ENCODE results near the gene SVIL.

The SVIL gene

DNA sequence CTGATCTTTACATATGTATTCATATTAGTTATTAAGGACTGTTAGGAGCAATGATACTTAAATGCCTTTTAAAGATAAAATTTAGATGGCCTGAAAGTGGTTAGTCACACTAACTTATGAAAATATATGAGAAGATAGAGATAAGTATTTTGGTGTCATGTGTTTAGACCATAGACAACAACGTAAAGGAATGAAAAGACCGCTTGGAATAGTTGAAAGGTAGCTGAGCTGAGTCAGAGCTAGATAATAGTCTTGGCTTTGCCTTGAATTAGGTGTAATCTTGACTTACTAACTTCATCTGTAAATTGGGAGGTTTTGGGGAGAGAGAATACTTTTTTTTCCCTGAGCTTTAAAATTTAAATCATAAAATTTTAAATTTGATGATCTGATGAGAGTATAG is 218.9 kb downstream of the SVIL start:
- no peak for DNase-seq (ENCODE audit: low spot score)

DNA sequence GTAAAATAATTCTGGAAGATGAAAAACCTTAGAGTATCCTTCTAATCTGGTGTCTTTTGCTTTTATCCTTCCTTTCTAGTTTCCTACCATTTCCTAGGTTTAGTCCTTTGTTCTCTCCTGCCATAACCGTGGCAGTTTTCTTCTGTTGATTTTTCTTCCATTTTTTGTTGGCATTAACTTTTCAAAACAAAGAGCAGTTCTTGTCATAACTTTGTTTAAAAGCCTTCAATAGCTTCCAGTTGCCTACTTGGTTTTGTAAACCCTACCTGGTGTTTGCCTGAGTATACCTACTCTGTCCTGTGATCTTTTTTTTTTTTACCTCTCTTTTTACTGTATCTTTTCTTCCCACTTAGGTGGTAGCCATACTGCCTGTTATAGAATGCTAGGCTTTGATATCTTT is 220.3 kb downstream of the SVIL start:
- no peak for DNase-seq (ENCODE audit: low spot score)

DNA sequence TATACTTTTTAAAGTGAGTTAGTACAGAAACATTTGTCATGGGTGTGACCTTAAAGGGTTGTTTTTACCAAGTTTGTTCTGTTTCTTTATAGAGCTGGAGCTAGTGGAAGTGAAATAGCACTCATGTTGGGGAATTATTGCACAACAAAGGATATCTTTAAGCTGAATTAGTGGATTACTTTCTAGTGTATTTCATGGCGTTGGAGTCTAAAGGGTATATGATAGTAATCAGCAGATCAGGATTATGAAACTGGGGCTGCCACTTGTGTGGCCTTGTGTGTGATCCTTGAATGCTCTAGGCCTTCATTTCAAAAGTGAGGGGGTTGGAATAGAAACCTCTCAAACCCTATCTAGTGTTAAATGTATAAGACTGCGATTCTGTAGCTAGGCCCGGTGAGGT is 222.3 kb downstream of the SVIL start:
- DNase-seq (ENCODE audit: low spot score): no peak

DNA sequence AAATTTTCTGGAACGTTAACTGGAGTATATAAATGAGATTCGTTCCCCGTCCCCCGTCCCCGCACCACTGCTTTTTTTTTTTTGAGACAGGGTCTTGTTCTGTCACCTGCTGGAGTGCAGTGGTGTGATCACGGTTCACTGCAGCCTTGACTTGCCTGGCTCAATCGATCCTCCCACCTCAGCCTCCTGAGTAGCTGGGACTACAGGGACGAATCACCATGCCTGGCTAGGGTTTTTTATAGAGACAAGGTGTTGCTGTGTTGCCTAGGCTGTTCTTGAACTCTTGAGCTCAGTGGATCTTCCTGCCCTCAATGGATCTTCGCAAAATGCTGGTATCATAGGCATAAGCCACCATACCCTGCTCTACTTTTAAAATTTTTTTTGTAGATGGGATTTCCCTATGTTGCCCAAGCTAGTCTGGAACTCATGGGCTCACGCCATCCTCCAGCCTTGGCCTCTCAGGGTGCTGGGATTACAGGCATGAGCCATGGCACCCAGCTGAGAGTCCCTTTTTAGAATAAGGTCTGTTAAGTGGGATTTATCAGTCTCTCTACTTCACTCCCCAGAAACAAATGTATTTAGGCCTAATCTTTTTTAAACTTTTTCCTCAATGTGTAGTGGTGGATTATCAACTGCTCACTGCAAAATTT is 223.0 kb downstream of the SVIL start:
- no peak for DNase-seq (ENCODE audit: low spot score)

DNA sequence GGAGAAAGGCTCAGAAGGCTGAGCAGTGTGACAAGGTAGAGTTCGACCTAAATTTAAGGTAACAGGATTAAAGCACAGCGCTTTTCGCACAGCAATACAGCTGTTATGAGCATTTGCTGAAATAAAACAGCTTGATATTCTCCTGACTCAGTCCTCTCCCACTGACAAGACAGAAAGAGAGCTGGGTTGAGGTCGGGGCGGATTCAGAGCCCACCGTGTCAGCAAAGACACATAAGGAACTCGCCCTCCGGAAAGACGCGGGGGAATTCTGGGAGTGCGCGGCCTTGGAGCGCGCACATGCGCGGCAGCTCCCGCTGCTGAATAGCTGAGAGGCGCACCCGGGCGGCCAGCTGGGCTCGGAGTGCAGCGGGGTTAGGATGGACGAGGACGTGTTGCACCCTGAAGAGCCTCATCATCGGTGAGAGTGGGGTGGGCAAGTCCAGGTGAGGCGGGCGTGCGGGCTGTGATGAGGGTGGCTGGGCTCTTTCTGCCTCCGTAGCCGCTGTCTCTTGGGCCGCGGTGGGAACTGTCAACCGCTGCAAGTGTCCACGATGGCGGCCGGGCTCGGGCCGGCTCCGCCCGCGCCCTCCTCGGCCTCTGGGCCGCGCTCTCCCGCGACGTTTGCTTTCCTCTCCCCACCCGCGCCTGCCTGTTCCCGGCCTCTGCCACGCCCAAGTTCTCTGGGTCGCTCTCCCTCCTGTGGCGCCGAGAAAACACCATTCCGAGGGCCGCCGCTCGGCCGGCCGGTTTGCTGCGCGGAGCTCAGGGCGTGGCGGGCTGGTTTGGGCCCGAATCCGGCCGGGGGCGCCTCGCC is 225.3 kb downstream of the SVIL start:
- DNase-seq (ENCODE audit: low spot score): peak; percentile 62

DNA sequence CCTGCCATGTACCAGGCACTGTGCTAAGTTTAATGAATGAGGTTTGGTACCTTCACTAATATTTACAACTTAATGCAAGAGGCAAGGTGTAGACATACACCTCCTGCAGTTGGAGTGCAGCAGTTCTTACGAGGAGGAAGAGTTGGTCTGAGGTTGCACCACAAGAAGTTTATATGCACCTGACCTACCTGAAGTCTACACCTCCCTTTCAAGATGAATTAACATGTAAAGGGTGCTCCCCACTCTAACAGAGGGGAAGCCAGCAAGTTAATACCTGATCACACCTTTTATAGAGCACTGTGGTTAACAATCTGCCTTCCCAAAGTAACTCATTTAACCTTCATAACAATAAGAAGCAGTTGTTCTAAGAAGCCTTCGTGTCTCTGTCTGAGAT is 225.9 kb downstream of the SVIL start:
- no peak for DNase-seq (ENCODE audit: low spot score)

All from iPS-NIHi11 (cell line).